HG02571 (cell line): ENCODE measurements around the gene PTPRF.

ENCODE experiments used
- ATAC-seq: cut with Tn5 transposase; IDR thresholded peaks from one replicate; pipeline ENCODE4 v1.9.1; 2021; ENCODE audit warnings: mild to moderate bottlenecking, moderate library complexity; ENCODE audit not compliant: unreplicated experiment

PTPRF gene

GRCh38 chr1:43600033-43601020, 69.6 kb downstream of the PTPRF start:
- no peak for ATAC-seq

- ATAC-seq: no peak
These were observed 72.3 kb downstream of the PTPRF start for GRCh38 chr1:43602990-43603389.

- no peak for ATAC-seq
These were observed 73.5 kb downstream of the PTPRF start for GRCh38 chr1:43604192-43604591.

- ATAC-seq: no peak
These were observed 74.5 kb downstream of the PTPRF start for GRCh38 chr1:43605157-43605556.

GRCh38 chr1:43605766-43606165, 75.1 kb downstream of the PTPRF start:
- ATAC-seq: no peak

- ATAC-seq: no peak
These were observed 75.9 kb downstream of the PTPRF start for GRCh38 chr1:43606624-43607023.

- no peak for ATAC-seq
These were observed 78.1 kb downstream of the PTPRF start for GRCh38 chr1:43608827-43609226.

GRCh38 chr1:43610339-43610738, 79.7 kb downstream of the PTPRF start:
- ATAC-seq: no peak

GRCh38 chr1:43611950-43612349, 81.3 kb downstream of the PTPRF start:
- no peak for ATAC-seq

GRCh38 chr1:43612406-43612805, 81.7 kb downstream of the PTPRF start:
- ATAC-seq: no peak

GRCh38 chr1:43613075-43613942, 82.6 kb downstream of the PTPRF start:
- ATAC-seq: no peak

GRCh38 chr1:43614211-43614610, 83.5 kb downstream of the PTPRF start:
- no peak for ATAC-seq

GRCh38 chr1:43614891-43615290, 84.2 kb downstream of the PTPRF start:
- no peak for ATAC-seq

GRCh38 chr1:43616383-43616782, 85.7 kb downstream of the PTPRF start:
- no peak for ATAC-seq

GRCh38 chr1:43617011-43617410, 86.3 kb downstream of the PTPRF start:
- no peak for ATAC-seq

GRCh38 chr1:43617668-43618067, 87.0 kb downstream of the PTPRF start:
- no peak for ATAC-seq

GRCh38 chr1:43618521-43619313, 88.0 kb downstream of the PTPRF start:
- ATAC-seq: no peak

- ATAC-seq: no peak
These were observed 88.7 kb downstream of the PTPRF start for GRCh38 chr1:43619314-43619790.

- no peak for ATAC-seq
These were observed 89.6 kb downstream of the PTPRF start for GRCh38 chr1:43619996-43620920.

- ATAC-seq: no peak
These were observed 90.3 kb downstream of the PTPRF start for GRCh38 chr1:43620956-43621355.
